Activated CD8-positive, alpha-beta memory T cell treated with anti-CD3 and anti-CD28 coated beads, Interleukin-2, amount 50 U/mL, for 48 hours (primary cell): Measurements from ENCODE around the gene NLRP12.
"Not testable (repeated sequence)": the region's sequence is repeated elsewhere in the genome, so short reads cannot be mapped to it uniquely, and the experiment has no call there.

Experiments used
- DNase-seq: peaks from one replicate; pipeline ENCODE4 v3.0.0-alpha.2; 2020

NLRP12 gene

GRCh38 chr19:53780506-53780905, 43.6 kb downstream of the NLRP12 start:
- DNase-seq: no peak

GRCh38 chr19:53775524-53775923, 48.6 kb downstream of the NLRP12 start:
- no peak for DNase-seq

GRCh38 chr19:53774491-53774890, 49.6 kb downstream of the NLRP12 start:
- not testable (repeated sequence) for DNase-seq

GRCh38 chr19:53773999-53774398, 50.1 kb downstream of the NLRP12 start:
- no peak for DNase-seq

GRCh38 chr19:53772943-53773342, 51.2 kb downstream of the NLRP12 start:
- DNase-seq: peak; percentile 54

GRCh38 chr19:53771144-53771543, 53.0 kb downstream of the NLRP12 start:
- DNase-seq: no peak

- DNase-seq: not testable (repeated sequence)
Observed at GRCh38 chr19:53769696-53770309, 54.3 kb downstream of the NLRP12 start.

- DNase-seq: no peak
Observed at GRCh38 chr19:53768401-53768800, 55.7 kb downstream of the NLRP12 start.

GRCh38 chr19:53758991-53759390, 65.1 kb downstream of the NLRP12 start:
- not testable (repeated sequence) for DNase-seq
